Left kidney (tissue), 2 donors: ENCODE data around the gene REXO5. TPM values are rescaled to one million over a fixed set of nuclear protein-coding genes. Genes with fewer than 3 reads are reported as not detected.
"Not testable (repeated sequence)": the region's sequence is repeated elsewhere in the genome, so short reads cannot be mapped to it uniquely, and the experiment has no call there.

Experiments used
- DNase-seq: peaks from one replicate; pipeline ENCODE4 v3.0.0-alpha.2; 2013
- polyA plus RNA-seq: library from polyadenylated mRNA; unstranded; fragments of 120-200 nt; gene quantifications from one replicate; pipeline ENCODE4 v1.2.1, GENCODE V29; 2013; ENCODE audit not compliant: insufficient read length

Gene REXO5
- polyA plus RNA-seq, 1 donor = 7.9 TPM

DNA sequence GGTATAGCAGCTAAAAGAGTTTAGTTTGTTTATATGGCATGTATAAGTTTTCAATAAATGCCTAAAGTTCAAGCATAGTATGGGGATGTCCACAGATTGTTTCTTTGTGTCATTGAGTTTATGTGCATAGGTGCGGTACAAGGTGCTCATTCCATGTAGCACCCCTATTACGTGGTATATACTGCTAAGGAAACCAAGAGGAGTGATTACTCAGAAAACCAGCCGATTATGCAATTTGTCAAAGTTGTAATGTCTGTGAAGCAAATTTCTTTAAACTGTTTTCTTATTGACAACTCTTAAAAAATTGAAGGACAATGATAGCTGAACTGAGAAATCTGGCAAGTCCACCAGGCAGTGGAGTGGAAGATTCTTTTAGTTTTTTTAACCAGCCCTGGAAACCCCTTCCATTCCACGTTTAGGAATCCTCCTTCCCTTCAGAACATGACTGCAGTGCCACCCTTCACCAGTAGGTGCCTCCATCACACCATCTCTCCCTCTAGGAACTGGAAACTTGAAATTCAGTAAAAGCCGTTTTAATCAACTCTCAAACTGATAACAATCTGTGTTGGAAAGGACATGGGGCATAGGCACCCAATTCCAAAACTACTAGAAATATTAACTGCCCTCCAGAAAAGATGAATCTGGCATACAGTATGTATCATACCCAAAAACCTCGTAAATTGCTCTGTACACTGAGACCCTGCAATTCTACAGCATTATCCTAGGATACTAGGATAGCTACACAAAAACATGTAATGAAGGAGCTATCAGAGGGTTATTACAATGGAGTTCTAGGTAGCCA, 43.5 kb downstream of the REXO5 start:
- DNase-seq = peak; percentile 69

DNA sequence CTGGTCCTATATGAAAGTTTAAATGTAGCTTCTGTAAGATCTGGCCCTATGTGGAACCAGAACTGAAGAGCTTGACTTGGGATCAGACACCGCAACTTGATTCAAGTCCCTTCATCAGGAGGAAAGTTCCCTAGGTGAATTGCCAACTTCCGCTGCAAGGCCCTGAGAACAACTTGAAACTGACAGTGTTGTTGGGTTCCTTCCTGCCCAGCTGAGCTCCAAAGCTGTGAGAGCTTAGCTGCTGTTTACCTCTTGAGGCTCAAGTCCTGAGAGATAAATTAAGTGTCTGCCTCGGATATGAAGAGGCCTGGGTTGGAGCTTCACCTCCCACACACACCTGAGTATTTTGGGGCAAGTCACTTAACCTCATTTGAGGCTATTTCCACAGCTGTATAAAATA, 44.7 kb downstream of the REXO5 start:
- DNase-seq = no peak

DNA sequence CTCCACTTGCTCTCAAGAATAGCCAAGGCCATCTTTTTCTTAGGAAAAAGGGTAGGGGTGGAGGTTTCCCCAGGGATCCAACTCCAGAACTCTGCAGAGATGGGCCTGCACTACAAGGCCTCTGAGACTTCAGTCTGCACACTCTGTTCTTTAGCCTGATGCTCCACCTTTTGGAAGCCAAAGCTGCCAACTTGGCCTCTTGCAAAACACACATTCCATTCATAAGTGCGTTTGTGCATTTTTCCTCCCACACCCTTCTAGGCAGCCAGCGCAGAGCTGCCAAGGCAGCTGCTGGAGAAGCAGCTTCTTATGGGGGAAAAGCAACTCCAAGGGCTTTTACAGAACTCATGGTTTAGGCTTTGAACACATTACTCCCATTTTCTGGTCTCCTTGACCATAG, 45.3 kb downstream of the REXO5 start:
- DNase-seq = peak; percentile 8

DNA sequence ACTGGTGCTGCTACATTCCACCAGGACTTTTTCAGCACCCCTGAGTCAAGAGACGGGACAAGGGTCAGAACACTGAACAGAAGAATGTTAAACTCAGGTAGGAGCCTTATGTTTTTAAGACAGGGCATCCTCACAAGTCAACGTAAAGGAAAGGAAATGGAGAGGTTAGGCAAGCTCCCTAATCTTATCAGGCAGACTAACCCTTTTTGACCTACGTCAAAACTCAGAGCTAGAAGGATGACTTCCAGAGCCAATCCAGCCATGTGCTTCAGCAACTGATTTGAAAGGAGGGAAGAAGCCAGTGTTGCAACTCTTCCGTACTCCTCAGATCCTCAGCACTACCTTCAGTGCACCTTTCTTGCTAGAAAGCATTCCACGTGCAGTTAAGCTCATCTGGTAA, 46.8 kb downstream of the REXO5 start:
- DNase-seq = no peak

DNA sequence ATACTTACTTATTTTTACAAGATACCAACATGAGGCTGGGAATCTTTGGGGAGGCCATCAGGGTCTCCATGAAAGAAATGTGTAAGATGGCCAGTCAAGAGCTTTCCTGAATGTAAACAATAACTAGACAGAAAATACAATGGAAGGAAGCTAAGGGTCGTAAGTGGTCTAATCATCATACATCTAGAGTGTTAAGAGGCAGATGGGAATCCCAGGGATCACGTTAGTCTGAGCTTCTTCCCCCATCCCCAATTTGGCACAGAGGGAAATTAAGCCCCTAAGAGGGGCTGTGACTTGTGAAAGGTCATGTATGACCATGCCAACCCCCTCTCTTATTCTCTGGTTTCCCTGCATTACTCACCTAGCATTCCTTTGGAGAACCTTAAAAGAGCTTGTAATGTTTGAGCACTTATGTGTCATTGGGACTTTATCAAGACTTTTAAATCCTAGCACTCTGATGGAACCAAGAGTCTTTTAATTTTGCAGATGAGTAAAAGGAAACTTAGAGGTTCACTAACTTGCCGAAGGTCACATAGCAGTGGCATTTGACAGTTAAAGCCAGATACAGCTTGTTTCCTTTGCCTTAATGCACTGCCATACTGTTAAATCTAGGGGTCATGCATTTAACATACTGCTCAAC, 47.8 kb downstream of the REXO5 start:
- DNase-seq = no peak

DNA sequence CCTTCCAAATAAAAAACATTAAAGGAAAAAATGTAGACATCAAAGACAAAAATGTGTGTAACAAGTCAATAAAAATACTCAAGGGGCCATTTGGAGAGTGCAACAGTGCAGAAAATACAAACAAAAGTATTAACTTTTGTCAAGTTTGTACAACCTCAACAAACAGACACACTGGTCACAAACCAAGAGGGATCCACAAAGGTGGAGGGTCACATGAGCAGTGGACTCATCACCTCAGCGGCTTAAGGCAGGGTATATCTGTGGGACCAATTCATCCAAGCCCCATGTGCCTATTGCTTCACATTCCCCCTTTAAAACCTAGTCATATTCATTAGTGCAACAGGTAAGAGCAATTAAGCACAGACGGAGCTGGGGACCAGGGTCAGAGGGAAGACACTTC, 48.6 kb downstream of the REXO5 start:
- DNase-seq = no peak

DNA sequence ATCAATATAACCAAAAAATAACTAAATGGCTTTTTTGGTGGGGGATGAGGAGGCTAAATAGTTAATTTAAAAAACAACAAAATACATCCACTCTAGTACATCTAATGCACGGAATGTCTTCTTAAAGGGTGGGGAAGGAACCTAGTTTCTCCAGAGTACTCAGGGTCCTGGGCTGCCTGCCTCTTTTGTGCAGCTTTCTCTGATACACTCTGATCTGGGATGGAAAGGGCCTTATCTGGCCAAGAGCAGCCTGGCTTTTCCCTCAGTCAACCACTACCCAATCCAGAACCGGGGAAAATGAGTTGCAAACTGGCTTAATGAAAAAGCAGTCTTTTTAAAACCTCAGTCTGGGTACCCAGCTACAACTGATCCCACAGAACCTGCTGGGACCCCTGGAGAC, 51.0 kb downstream of the REXO5 start:
- DNase-seq = no peak

DNA sequence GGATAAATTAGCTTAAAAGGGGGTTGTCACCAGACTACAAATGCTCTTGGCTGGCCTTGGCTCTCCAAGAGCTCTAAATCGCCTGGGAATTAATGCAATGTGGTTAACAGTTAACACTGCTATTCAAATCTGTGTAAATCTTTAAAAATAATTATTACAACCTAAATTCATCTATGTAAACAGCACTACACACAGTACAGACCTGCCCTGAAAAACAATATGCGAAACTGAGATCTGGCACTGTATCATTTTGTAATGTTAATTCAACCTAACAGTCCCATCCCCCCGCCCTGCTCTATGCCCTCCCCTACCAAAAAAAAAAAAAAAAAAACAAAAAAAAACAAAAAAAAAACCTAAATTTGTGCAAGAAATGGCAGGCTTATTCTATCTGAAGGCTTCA, 52.9 kb downstream of the REXO5 start:
- no peak for DNase-seq

DNA sequence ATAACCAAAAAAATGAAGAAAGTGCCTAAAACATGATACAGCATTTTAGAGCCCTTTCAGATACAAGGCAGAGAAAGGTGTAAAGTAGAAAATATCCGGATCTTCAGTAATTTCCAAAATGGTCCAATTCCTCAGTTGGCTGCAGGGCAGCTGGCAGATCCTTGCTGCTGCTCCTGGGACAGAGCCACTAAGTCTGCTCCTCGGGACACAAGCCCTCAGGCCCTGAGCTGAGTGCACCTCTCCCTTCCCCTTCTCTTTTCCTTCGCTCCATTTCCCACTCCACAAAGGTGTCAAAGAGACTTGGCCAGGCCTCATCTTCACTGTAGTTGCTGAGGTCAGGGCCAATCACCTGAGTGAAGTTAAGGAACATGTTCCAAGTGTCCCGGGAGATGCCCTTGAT, 53.4 kb downstream of the REXO5 start:
- no peak for DNase-seq

DNA sequence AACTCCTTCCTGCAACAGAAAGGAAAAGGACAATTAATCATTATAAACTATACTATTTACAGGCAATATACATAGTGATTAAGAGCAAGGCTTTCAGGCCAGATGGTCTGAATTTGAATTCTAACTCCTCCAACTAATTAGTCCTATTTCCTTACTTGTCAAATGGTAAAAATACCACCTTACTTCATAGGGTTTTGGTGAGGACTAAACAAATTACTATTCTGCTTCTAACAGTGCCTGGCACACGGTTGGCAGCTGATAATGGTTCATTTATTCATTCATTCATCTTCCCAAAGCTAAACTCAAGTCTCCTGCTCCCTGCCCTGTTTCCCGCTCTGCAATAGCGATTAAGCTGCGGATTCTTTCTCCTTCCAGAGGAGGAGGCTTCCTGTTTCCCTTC, 54.0 kb downstream of the REXO5 start:
- no peak for DNase-seq

DNA sequence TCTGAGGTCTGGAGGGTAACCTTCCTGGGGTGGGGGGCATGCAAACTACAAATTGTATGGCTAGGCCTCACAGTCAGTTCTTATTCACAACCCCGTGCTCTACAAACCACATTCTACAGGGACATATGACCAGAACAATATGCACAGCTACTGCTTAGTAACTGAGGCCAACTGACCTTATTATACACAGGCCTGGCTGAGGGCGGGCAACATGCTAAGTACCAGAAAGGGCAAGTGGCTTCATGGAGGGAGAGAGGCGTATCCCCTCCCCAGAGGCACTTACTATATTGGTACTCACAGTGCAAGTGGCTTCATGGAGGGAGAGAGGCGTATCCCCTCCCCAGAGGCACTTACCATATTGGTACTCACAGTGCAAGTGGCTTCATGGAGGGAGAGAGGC, 54.7 kb downstream of the REXO5 start:
- DNase-seq = not testable (repeated sequence)

DNA sequence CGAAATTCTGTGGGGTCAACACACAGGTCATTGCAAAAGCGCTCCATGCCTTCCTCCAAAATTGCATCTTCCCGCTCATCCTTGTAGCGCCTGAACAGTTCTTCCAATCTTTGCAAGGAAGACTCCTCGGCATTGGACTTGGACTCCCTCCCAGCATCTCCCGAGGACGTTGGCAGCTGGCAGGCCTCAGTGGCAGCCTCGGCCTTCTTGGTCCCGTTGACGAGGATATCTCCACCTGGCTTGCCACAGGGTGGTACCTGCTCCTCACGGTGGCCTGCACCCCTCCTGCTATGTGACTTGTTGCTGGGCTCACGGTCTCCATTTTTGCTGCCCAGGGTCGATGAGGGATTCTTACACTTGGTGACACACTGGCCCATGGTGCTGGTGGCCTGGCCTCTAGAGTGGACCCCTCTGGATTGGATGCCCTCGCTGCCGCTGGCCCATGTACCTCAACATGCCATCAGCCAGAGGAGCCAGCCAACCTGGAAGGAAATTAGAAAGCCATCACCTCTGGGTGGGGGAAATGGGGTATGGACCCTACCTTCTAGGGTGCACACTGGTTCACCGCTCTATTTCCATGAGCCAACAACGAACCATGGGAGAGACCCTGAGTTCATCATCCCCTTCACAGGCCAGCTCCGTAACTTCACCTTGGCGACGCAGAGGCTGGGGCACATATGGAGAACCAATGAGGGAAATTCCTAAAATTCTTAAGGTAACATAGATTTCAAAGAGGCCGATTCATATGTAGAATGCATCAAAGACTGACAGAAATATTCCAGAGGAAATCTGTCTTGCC, 56.0 kb downstream of the REXO5 start:
- DNase-seq = no peak

DNA sequence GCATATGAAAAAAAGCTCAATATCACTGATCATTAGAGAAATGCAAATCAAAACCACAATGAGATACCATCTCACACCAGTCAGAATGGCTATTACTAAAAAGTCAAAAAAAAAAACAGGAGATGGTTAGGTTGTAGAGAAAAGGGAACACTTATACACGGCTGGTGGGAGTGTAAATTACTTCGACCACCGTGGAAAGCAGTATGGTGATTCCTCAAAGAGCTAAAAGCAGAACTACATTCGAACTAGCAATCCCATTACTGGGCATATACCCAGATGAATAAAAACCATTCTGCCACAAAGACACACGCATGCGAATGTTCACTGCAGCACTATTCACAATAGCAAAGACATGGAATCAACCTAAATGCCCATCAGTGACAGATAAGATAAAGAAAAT, 58.0 kb downstream of the REXO5 start:
- not testable (repeated sequence) for DNase-seq

DNA sequence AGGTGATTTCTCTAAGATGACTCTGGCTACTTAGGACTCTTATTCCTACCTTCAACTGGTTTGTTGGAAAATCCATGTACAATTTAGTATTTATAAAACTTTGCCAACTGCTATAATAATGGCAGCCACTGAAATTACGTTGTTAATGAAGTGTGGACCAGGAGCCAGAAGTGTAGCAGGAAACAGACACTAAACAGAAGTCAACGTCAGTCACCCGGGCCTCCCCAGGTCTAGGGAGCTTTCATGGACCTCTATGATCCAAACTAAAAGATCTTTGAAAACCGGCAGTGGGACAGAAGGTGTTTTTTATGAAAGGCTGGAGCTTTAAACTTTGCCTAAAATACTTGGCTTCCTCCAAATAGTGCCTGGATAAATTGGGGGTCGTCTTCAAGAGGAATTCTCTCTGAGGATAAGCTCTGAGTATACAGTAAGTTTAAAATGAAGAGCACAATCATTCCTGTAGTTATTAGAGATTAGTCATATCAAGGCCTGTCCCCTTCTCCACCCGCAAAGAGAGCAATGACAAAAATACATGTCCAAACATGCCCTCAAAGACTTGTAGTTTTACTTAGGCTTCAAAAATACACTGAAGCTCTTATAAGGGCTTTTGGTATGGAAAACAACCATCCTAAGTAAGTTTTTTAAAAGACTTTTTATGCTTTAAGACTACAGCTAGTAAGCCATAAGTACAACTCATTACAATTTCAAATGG, 59.2 kb downstream of the REXO5 start:
- DNase-seq = no peak

DNA sequence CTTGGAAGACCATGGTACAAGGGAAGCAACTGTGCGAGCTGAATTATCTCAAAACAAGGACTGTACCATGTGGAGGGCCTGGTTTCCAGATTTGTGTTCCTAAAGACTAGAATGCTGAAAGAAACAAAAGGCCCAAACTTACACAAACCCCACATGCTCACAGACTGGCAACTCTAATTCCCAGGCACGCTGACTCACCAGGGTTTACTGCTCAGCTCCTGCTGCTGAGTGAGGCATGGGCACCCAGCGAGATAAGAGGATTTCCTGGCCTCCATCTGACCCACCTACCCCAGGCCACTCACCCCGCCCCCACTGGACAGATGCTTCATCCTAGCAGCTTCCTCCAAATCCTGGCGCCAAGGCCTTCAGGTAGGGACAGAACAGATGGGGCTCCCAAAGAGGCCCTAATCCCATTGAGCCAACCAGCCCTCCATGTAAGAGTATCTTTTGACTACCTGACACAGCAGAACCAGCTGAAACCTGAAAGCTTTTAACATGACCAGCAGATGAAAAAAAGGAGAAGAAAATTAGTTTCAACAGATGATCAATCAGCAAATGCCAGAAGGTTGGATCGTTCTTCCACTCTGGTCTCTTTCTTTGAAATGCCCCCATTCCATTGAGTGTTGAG, 59.9 kb downstream of the REXO5 start:
- DNase-seq = no peak

DNA sequence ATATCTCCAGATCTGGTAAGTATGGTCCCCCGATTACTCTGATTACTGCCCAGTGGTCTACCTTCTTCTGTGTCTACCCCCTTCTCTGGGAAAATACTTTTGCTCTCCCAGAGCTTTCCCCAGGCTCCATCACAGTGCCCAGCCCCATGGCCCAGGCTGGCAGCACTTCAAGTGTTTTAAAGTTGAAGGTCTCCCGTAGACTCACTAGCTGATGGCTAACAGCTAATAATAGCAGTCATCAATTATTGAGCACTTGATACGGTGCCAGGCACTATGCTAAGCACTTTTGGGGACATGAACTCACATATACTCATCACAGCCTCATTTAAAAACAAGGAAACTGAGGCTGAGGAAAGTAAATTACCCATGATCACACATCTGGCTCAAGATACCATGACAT, 60.5 kb downstream of the REXO5 start:
- no peak for DNase-seq

DNA sequence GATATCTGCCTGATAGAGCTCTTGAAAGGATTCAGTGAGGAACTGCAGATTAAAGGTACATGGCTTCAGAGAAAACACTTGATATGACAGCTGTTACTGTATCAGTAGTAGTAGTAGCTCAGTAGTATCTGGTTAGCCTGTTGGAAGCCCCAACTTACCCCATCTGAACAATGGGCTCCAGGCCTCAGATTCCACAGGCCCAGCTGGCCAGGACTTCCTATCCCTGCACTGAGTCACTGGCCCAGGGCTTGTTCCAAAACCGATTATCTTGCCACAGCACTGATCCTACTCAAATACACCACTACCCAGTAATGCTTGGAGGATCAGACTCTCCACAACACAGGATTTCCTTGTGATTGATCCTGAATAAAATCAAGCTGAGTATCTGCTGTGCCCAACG, 61.3 kb downstream of the REXO5 start:
- no peak for DNase-seq

DNA sequence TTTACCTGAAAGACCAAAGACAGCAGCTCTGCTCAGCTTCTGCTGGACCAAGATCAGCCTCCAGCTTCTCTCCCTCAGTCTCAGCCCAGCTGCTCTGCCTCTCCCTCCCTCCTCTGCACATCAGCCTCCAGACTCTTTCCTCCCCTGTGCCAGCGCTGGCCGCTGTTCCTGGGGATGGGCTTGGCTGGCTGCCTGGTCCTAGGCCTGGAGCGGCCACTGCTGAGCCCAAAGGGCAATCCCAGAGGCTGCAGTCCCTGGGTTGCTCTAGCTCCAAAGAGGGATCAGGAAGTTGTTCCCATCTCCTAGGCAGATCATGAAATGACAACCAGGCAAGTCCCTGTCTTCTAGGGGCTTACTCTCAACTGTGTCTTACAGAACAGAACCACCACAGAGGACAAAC, 62.6 kb downstream of the REXO5 start:
- no peak for DNase-seq

DNA sequence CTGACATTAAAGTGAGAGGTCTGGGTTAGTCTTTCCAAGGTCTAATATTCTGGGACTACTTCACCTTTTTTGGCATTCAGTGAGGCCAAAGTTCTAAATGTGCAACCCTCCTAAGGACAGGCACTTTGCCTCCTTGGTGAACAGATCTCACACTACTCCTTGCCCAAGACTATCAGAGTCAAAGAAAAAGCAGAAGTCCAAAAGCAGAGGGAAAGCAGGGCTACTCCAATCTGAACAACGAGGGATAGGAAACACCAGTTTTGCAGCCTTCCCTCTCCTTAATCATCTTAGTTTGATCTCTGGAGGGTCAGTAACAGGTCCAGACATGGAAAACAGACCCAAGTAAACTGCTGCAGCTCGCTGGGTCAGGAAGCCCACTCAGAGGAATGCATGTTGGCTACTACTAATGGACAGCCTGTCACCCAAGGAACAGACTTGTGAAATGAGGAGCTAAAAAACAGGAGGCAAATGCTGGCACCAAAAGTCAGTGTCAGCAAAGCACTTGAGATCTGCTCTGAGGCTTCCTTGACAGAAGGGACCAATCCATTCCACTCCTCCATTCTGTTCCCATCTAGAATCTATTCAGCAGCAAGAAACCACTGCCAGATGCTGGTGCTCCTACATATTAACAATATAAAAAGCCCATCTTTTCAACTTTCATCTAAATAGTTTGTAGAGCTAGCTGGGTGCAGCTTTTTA, 63.9 kb downstream of the REXO5 start:
- DNase-seq = no peak

DNA sequence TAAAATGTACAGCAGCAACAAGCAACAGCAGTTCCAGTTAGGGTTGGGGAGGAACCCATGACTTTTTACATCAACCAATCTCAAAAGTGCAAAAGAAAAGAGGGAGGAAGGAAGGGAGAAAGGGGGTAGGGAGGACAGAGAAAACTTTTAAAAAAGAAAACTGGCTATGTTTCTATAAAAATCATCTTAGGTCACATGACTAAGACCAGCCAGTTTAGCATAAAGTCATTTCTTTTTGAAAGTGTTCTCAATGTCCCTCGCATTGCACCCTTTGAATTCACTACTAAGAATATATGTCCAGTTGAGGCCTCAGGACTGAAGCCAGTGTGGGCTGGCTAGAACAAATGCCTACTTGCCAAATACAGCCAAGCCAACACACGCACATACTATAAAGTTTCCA, 64.9 kb downstream of the REXO5 start:
- no peak for DNase-seq
